Adipose tissue (tissue), 3 donors: ENCODE measurements around the gene NRAP. TPM values are rescaled to one million over a fixed set of nuclear protein-coding genes. Genes with fewer than 3 reads are reported as not detected.

Experiments used
- H3K27ac ChIP-seq: one replicate; pipeline ENCODE4 v1.5.1; 2013; ENCODE audit warnings: low read depth, low read length
- WGBS, 3 donors: extraction: QIAGEN DNeasy Blood & Tissue Kit; methylation state at CpG; one replicate each; pipeline ENCODE4 v1.1.7; 2013; 5-methylcytosine and 5-hydroxymethylcytosine counted together
- polyA plus RNA-seq, 3 donors: library from polyadenylated mRNA; stranded (reverse); fragments of 200-250 nt; gene quantifications; one replicate each; pipeline ENCODE4 v1.2.3, GENCODE V29; 2013
- donor health status: healthy with polysubstance abuse.
- donor health status: Bipolar disorder and iron deficiency.
- donor health status: healthy.

Gene NRAP
- polyA plus RNA-seq, 3 donors = 0.04 to 0.22 (median 0.07) TPM

GRCh38 chr10:113617086-113617485, 46.8 kb downstream of the NRAP start:
- 21 to 70% (median 25%) methylated on average over 7 of the region's 7 CpGs for WGBS, 3 donors
- H3K27ac ChIP-seq = no peak overlapping the region

GRCh38 chr10:113616244-113617074, 47.4 kb downstream of the NRAP start:
- no peak overlapping the region for H3K27ac ChIP-seq
- 15 to 29% (median 18%) methylated on average over 5 of the region's 5 CpGs for WGBS, 3 donors

- WGBS, 3 donors = 65 to 79% (median 66%) methylated on average over 15 of the region's 15 CpGs
- no peak overlapping the region for H3K27ac ChIP-seq
Measured at GRCh38 chr10:113613977-113614690, 49.7 kb downstream of the NRAP start.

- H3K27ac ChIP-seq = no peak overlapping the region
- 82 to 90% (median 83%) methylated on average over 2 of the region's 2 CpGs for WGBS, 3 donors
Measured at GRCh38 chr10:113613427-113613826, 50.4 kb downstream of the NRAP start.

DNA sequence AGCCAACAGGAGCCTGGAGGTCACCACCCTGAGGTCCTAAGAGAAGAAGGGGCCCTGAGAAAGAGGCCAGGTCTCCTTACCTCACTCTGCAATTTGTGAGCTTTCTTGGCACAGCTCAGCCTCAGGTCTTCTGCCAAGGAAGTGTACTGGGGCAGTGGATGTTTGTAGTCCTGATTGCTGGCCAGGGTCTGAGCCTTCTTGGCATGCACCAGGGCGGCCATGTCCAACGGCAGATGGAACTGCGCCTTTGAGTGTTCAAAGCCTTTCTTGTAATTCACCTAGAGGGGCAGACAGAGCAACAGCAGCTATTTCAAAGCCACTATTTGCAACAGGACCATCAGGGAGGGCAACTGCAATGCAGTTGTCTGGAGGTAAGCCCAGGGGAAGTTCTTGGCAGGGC, 51.7 kb downstream of the NRAP start:
- H3K27ac ChIP-seq = no peak overlapping the region
- 21 to 71% (median 64%) methylated on average over 3 of the region's 3 CpGs for WGBS, 3 donors

DNA sequence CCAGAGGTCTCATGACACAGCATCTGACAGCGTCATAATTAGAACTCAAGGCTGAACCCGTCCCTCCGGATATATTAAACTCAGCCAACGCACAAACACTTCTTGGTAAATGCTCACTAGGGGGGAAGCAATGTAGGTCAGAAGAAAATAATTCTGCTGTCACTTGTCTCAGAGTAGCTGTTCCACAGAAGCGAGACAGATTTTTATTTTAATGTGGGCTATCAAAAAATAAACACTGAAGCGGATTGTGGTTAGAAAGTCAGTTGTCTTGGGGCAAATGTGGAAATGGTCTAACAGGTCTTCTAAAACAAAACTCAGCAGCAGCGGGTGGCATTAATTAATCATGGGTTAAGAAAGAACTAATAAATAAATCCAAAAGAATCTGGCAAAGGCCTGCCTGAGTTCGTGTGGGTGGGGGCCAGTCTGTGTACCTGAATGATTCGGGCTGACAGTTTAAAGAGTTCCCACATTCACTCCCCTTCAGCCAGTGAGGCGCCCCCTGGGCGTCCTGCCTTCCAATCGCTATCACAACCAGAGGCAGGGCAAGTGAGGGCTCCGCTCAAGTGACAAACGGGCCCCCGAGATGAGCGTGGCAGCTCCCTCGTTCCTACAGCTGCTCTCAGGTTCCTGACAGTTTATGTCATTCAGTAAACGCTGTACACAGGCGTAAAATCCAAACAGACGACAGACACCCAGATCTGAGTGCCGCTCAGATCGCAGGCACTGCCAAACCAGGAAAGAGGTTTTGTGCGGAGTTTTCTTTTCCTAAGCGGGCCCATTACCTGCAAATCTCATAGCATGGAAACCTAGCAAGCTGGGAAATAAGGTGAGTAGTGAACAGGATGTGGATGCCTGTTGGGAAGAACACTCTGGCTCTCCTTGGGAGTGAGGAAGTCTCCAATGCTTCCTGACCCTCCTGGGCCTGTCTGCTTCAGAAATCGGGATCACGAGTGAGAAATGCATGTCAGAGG, 52.9 kb downstream of the NRAP start:
- H3K27ac ChIP-seq = no peak overlapping the region
- 46 to 69% (median 48%) methylated on average over 26 of the region's 26 CpGs for WGBS, 3 donors

DNA sequence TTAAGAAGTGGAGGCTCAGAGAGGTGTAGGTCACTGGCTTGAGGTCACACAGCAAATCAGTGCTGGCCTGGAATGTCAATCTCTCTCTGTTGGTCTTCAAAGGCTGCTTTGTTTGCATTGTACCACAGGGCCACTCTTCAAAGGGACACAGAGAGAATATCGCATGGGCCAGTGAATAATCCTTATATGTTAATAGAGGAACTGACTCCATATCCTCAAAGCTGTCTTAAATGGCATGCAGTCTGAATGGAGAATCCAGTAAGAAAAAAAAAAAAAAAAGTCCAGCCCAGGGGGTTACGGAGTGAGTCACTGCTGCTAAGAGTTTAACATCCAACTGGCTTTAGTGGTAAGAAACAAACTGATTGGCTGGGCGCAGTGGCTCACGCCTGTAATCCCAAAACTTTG, 54.1 kb downstream of the NRAP start:
- no peak overlapping the region for H3K27ac ChIP-seq
- 72 to 89% (median 82%) methylated on average over 4 of the region's 4 CpGs for WGBS, 3 donors

- WGBS, 3 donors = 58 to 68% (median 64%) methylated on average over 13 of the region's 13 CpGs
- H3K27ac ChIP-seq = no peak overlapping the region
Measured at GRCh38 chr10:113605268-113605978, 58.4 kb downstream of the NRAP start.

DNA sequence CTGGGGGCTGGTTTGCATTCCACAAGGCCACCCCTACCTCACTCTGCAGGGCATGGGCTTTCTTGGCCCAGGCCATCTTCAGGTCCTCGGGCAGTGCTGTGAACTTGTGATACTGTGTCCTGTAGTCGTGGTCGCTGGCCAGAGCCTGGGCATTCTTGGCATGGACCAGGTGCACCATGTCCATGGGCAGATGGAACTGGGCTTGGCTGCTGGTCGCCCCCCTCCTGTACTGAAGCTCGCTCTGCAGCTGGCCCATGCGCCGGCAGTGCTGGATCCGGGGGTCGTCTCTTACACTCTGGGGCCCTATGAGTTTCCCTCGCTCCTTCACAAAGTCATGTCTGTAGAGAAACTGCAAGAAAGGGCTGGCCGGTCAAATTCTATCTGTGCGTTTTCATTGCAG, 59.3 kb downstream of the NRAP start:
- no peak overlapping the region for H3K27ac ChIP-seq
- WGBS, 3 donors = 90 to 94% (median 92%) methylated on average over 12 of the region's 12 CpGs

DNA sequence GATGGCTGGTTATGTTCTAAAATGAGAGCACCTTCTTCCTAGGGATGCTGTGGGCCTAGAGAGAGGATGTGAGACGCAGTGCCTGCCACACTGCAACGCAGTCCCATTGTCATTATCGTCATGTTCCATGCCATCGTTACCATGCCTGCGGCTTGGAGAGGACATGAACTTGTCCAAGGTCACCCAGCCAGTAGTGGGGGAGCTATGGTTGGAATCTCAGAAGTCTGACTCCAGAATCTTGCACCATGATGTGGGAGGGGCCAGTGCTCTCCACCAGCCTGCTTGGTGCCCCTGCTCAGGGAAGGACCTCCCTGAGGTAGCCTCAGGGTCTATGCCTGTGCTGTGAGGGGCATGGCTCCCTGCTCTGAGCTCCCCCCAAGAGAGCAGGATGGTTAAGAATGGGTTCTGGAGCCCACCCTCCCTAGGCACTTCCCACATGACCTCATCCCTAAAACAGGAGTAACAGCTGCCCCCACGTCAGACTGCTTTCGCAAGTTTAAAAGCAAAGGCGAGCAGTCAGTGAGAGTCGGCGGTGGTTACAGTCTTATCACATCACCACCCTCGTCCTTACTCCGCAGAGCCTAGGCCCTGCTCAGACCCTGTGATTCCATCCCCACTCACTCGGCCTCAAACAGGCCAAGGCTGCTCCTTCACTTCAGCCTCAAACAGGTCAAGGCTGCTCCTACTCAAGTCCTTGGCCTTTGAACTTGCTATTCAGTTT, 60.6 kb downstream of the NRAP start:
- WGBS, 3 donors = 85 to 92% (median 88%) methylated on average over 13 of the region's 13 CpGs
- no peak overlapping the region for H3K27ac ChIP-seq

GRCh38 chr10:113600569-113600968, 63.3 kb downstream of the NRAP start:
- H3K27ac ChIP-seq = no peak overlapping the region
- 92 to 95% (median 93%) methylated on average over 3 of the region's 3 CpGs for WGBS, 3 donors

GRCh38 chr10:113594652-113595051, 69.2 kb downstream of the NRAP start:
- no peak overlapping the region for H3K27ac ChIP-seq
- 89 to 92% (median 91%) methylated on average over 13 of the region's 13 CpGs for WGBS, 3 donors

DNA sequence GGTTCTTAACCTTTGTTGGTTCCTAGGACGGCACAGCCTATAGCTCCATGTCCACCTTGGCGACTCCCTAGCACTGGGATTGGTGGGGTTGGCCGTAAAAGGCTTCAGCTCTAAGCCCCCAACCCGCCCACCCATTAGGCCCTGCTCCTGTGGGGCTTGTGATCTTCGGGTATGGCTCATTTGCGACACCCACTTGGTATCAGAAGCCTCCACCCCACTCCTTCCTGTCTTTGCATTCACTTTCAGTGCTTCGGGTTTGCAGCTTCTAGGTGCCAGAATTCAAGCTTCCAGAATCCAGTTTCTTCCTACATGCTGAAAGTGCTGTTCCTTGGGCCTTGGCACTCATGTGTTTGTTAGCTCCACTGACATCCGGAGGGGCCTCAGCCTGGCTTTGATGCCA, 71.5 kb downstream of the NRAP start:
- no peak overlapping the region for H3K27ac ChIP-seq
- WGBS, 3 donors = 76 to 88% (median 83%) methylated on average over 8 of the region's 8 CpGs

DNA sequence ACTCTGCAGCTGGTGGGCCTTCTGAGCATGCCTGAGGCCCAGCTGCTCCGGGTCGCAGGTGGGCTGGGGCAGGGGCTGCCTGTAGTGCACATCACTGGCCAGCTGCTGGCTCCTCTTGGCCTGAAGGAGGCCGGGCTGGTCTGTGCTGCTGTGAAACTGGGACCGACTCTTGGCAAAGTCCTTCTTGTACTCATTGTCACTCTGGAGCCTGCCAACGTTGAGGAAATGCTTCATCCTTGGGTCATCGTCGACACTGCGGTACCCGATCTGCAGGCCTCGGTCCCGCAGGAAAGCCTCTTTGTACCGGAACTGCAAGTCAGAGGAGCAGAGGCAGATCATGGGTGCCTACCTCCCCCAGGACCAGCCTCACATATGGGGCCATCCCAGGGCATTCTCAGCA, 73.3 kb downstream of the NRAP start:
- 91 to 95% (median 94%) methylated on average over 12 of the region's 12 CpGs for WGBS, 3 donors
- no peak overlapping the region for H3K27ac ChIP-seq

- WGBS, 3 donors = 76 to 84% (median 81%) methylated on average over 13 of the region's 13 CpGs
Measured at GRCh38 chr10:113589201-113589770, 74.6 kb downstream of the NRAP start.

GRCh38 chr10:113585949-113586348, 77.9 kb downstream of the NRAP start:
- H3K27ac ChIP-seq = no peak overlapping the region
- WGBS, 3 donors = 48 to 82% (median 58%) methylated on average over 1 of the region's 1 CpG

More at GRCh38 chr10:113589201-113589770, 74.6 kb downstream of the NRAP start:
- no peak overlapping the region for H3K27ac ChIP-seq

DNA sequence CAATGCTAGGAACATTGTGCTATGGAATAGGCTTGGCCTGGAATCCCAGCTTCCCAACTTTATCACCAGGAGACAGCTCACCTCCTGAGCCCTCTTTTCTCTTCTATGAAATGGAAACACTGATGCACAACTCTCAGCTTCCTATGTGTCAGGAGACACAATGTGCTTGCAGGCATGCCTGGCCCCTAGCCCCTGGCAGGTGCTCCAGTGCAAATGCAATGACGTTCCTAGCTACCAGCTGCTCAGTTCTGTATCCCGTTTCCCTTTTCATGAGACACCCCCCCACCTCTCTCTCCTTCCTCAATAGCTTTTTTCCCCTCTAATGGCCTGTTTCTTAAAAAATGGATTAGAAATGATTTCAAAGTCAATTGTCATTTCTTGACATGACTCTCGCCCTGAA, 80.3 kb downstream of the NRAP start:
- H3K27ac ChIP-seq = no peak overlapping the region

More for the DNA sequence above, 80.3 kb downstream of the NRAP start:
- WGBS, 3 donors = 64 to 82% (median 69%) methylated on average over 3 of the region's 3 CpGs
